PC-9 (cell line): Measurements from ENCODE around the gene PDE7B.

Experiments used
- CTCF ChIP-seq: fragments of 200-600 bp; sonication (generic); conservative IDR thresholded peaks from 2 replicates; pipeline ENCODE4 v1.6.1; 2017; ENCODE audit warnings: mixed run types, antibody characterized with exemption, mild to moderate bottlenecking, moderate library complexity
- EZH2 ChIP-seq: fragments of 200-600 bp; sonication (generic); IDR thresholded peaks from 2 replicates; pipeline ENCODE4 v1.8.0; 2017; ENCODE audit warnings: antibody characterized with exemption, low read depth

GRCh38 chr6:136033416-136033815, 181.9 kb downstream of the PDE7B start:
- no peak for TF ChIP-seq CTCF
- no peak for TF ChIP-seq EZH2
